ENCODE data around the gene ADAMTS17.

DNA sequence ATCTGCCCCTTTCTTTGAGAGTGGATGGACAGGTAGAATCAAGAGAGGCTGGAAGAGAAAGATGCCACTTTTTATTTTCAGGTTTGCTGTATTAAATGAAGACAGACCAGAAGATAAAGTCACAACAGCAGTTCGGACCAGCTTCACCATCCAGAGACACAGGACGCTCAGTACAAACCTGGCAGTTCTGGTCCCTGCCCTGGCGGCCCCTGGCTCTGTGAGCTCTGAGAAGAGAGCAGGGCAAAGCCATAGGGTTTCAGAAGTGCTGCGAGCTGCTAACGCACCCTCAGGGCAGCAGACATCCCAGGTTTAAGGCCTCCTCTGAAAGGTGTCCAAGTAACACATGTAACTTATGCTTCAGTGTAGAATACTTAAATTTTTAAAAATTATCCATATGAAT is 216.8 kb downstream of the ADAMTS17 start:
- TF ChIP-seq, protein P1, sequence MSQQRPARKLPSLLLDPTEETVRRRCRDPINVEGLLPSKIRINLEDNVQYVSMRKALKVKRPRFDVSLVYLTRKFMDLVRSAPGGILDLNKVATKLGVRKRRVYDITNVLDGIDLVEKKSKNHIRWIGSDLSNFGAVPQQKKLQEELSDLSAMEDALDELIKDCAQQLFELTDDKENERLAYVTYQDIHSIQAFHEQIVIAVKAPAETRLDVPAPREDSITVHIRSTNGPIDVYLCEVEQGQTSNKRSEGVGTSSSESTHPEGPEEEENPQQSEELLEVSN (IDR thresholded peaks at IDR 0.05; ENCODE audit: borderline replicate concordance, low read depth), result no peak
- no peak for TF ChIP-seq POLR2A (IDR thresholded peaks at IDR 0.05; ENCODE audit: low read length)
- TF ChIP-seq EP300 (IDR thresholded peaks at IDR 0.05), result no peak
- TF ChIP-seq, protein P2, sequence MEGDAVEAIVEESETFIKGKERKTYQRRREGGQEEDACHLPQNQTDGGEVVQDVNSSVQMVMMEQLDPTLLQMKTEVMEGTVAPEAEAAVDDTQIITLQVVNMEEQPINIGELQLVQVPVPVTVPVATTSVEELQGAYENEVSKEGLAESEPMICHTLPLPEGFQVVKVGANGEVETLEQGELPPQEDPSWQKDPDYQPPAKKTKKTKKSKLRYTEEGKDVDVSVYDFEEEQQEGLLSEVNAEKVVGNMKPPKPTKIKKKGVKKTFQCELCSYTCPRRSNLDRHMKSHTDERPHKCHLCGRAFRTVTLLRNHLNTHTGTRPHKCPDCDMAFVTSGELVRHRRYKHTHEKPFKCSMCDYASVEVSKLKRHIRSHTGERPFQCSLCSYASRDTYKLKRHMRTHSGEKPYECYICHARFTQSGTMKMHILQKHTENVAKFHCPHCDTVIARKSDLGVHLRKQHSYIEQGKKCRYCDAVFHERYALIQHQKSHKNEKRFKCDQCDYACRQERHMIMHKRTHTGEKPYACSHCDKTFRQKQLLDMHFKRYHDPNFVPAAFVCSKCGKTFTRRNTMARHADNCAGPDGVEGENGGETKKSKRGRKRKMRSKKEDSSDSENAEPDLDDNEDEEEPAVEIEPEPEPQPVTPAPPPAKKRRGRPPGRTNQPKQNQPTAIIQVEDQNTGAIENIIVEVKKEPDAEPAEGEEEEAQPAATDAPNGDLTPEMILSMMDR (IDR thresholded peaks at IDR 0.05), result no peak
- no peak for TF ChIP-seq BHLHE40 (IDR thresholded peaks at IDR 0.05; ENCODE audit: low read depth, low read length)
- TF ChIP-seq RAD21 (conservative IDR thresholded peaks at IDR 0.05 in 1 of 2, IDR thresholded peaks at IDR 0.05 in 1 of 2), result no peak
- no peak for TF ChIP-seq RNF2 (IDR thresholded peaks at IDR 0.05; ENCODE audit: borderline replicate concordance, low read depth)
- no peak for TF ChIP-seq MAZ (IDR thresholded peaks at IDR 0.05; ENCODE audit: borderline replicate concordance, low read depth, low read length)
- TF ChIP-seq TP53 (CRISPR knock-in tag; IDR thresholded peaks at IDR 0.05), result no peak

Data from A549 (cell line).